ENCODE measurements around the gene CYCS.

CYCS gene

GRCh38 chr7:25125137-25125946 lies at the start of gene CYCS:
TSS of gene CYCS (minus strand) at chr7:25125260. CDS start at chr7:25124119, 1,141 bp downstream.
- DNase-seq: peak; percentile 99

DNA sequence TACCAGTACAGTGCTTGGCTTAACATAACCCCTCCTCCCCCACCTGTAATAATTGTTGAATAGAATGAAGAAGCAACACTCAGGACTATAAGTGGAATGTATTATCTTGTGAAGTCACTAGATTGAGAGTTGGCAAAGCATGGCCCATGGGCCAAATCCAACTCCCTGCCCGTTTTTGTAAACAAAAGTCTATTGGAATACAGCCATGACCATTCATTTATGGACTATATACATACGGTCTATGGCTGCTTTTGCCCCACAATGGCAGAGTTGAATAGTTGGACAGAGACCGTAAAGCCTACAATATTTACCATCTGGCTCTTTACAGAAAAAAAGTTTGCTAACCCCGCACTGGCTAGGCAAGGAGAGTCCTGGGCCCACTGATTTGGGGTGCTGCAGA lies 48.1 kb upstream of the CYCS start:
- peak; percentile 24 for DNase-seq

GRCh38 chr7:25171516-25171915 lies 46.5 kb upstream of the CYCS start:
- no peak for DNase-seq

GRCh38 chr7:25171071-25171470 lies 46.0 kb upstream of the CYCS start:
- DNase-seq: no peak

GRCh38 chr7:25169683-25170082 lies 44.6 kb upstream of the CYCS start:
- DNase-seq: no peak

GRCh38 chr7:25168145-25168544 lies 43.1 kb upstream of the CYCS start:
- peak; percentile 39 for DNase-seq

- DNase-seq: peak; percentile 96
These were observed 42.3 kb upstream of the CYCS start for GRCh38 chr7:25167262-25167843.

GRCh38 chr7:25159983-25160596 lies 35.0 kb upstream of the CYCS start:
- peak; percentile 56 for DNase-seq

DNA sequence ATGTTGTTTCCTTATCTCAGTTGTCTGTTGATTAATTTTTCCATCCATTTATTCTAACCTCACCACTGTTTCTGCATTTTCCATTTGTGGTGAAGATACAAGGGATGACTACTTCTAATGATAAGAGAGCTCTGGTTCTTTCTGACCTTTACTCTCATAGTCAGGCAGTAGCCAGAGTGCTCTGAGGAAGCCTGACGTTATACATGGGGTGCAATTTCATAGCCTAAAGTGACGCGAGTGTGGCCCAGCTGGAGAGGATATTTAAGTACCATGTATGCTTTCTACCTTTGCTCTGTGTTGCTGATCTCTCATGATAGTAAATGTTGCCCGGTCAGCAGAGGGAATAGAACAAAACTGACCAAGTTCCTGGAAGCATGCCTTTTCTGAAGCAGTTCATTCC lies 33.9 kb upstream of the CYCS start:
- DNase-seq: no peak

GRCh38 chr7:25151773-25152172 lies 26.7 kb upstream of the CYCS start:
- no peak for DNase-seq

DNA sequence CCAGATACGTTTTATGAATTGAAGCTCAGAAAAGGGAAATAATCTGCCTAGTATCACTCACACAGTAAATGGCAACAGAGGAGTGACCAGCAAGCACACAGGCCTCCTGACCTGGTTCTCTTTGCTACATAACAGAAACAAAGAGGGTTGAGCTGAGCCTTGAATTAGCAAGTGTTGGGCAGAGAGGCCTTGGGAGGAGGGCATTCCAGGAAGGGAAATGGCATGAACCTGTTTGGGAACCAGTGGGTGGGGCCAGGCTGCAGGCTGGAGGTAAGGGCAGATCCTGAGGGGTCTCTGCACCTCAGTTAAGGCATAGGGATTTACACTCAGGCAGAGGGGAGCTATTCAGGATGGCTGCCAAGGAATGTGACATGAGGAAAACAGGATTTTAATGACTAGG lies 24.8 kb upstream of the CYCS start:
- DNase-seq: no peak

DNA sequence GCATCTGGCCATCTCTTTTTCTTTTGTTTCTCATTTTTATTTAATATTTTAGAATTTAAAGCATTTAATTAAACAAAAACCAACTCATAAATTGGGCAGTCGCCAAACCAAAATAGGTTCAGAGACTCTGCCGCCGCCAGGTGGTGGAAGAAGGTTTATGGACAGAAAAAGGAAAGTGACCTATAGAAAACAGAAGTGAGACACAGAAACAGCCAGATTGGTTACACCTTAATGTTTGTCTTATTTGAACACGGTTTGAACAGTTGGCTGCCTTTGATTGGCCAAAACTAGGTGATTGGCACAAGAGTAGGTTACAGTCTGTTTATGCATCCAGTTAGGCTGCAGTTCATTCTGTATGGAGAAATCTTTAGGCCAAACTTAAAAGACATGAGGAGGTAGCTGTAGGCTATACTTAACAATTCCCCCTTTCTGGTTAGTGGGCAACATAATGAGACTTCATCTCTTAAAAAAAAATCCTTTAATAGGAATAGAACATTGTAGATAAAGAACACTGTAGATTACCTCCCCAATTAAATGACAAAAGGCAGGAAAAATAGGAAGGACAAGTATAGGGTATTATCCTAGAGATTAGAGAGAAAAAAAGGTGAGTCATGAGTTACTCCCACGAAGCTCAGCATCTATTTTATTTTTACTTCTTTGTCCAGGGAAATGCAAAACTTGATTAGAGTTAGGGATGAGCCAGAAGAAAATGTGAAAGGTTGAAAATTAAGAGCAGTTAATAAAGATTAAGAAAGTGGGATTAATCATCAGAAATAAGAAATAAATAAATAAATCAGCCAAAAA lies 23.9 kb upstream of the CYCS start:
- no peak for DNase-seq

DNA sequence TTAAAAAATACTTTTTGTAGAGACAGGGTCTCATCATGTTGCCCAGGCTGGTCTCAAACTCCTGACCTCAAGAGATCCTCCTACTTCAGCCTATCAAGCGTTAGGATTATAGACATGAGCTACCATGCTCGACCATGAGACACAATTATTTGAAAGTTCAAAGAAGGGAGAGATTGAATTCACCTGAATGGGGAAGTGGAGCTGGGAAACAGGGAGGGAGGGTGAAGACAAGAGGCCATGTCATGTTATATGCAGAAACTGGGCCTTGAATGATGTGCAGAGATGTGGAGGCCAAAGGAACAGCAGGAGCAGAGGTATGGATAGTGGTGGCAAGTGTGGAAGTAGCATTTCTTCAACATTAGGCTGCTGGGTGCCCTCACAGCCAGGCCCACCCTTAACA lies 18.7 kb upstream of the CYCS start:
- DNase-seq: no peak

DNA sequence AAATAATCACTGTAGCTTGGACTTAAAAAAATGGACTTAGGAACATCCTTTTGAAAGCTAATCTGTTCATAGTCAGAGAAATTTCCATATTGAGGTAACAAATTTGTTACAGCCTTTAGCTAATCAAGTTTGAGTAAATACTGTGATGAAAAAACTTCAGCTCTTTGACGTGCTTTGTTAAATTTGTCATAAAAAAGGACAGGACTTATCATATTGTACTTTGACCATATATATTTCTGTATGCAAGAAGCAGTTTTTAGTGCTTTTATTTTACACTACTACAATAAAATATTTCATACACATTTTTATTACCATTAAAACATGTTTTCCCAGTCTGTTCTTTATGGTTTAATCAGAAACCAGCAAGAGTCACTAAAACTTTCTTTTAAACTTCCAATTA lies 14.5 kb upstream of the CYCS start:
- no peak for DNase-seq

GRCh38 chr7:25134358-25135010 lies 9.4 kb upstream of the CYCS start:
- no peak for DNase-seq

DNA sequence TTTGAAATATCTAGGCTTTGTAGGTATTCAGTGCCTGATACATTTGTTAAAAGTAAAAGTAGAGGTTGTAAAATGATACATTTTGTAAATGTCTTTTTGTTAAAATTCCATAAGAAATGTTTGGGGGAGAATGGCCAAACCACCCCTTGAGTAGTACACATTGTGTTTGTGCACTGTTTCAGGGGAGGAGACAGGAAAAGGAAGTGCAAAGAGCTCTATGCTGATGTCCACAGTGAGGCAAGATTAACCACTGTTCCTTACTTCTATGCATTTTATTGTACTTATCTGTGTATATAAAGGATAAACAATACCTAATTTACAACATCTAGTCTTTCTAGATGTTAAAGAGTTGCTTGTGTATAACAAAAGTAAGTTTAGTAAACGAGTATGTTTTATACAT lies 7.4 kb upstream of the CYCS start:
- DNase-seq: no peak

DNA sequence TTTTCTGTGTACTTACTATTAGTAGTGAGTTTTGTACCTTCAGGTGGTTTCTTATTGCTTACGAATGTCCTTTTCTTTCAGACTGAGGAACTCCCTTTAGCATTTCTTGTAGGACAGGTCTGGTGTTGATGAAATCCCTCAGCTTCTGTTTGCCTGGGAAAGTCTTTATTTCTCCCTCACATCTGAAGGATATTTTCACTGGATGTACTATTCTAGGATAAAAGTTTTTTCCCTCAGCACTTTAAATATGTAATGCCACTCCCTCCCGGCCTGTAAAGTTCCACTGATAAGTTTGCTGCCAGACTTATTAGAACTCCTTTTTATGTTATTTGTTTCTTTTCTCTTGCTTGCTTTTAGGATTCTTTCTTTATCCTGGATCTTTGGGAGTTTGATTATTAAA lies 1.7 kb upstream of the CYCS start:
- DNase-seq: no peak

DNA sequence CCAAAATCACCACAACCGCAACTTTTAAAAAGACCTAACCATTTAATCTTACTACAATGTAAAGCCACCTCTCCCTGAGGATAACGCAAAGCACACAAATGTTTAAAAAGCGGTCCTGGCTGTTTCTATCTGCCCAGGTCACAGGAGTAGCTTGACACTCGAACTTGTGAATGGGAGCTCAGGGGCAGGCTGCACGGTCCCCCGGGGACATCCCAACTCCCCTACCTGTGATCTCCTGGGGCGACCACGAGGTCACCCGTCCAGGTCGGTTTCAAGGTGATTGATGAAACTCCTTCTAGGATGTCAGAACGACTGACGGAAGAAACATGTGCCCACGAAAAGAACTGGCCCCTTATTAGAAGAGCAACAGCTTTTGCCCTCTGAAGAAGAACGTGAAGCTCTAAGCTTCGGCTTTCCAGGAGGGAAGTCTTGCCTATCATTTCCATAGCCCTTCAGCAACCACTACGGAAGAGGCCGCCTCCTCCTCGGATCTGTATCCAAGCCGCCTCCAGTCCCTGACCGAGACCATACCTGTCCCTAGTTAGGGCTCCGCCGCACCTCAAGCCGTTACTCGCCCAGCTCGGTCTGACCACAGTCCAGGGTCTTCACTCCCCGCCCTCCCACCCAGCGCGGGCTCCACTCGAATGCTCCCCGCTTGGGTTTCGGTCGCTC lies 459 bp downstream of the CYCS start:
- no peak for DNase-seq

DNA sequence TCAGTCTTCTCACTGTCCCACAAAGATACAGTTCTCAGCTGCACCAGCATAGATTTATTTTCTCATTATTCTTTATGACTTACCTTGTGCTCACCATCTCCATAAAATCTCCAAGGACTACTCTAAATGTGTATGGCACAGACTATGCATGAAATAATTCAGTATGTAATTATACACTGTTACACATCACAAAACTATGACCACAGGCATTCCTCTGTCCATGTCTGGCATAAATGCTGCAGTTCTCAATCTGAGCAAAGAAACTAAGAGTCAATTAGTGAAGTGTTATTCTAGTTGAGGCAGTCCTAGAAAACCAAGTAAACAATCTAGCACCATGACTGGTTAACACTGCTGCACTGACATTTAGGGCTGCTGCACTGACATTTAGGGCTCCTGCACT lies 2.7 kb downstream of the CYCS start:
- DNase-seq: no peak

GRCh38 chr7:25121599-25121998 lies 3.5 kb downstream of the CYCS start:
- DNase-seq: no peak

DNA sequence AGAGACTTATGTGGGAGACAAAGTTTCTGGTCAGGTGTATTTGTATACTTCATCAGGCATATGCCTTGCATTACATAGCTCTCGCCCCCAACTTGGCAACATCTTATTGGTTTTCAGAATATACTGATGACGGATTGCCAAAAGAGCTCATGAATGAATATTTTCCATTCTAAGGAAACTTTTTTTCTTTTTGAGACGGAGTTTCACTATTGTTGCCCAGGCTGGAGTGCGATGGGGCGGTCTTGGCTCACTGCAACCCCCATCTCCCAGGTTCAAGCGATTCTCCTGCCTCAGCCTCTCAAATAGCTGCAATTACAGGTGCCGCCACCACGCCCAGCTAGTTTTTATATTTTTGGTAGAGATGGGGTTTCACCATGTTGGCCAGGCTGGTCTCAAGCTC lies 6.0 kb downstream of the CYCS start:
- no peak for DNase-seq

GRCh38 chr7:25118048-25118753 lies 6.9 kb downstream of the CYCS start:
- DNase-seq: no peak
